K562 (cell line): ENCODE results near the gene ZNF620. TPM values are rescaled to one million over a fixed set of nuclear protein-coding genes. Genes with fewer than 3 reads are reported as not detected.
A peak's percentile ranks its signal among the peaks of the same experiment; 100 is the strongest.

Source experiments
- C11orf30 ChIP-seq: fragments of 450-650 bp; IDR thresholded peaks from 2 replicates; pipeline ENCODE4 v1.6.1; 2016; ENCODE audit warnings: low read depth, mild to moderate bottlenecking
- CBX3 ChIP-seq, 2 experiments: IDR thresholded peaks; 1 replicate in 1 of 2; 2 replicates in 1 of 2; pipeline ENCODE4 v1.6.1; 2012; ENCODE audit warnings: inconsistent platforms in 2 of 2, low read length in 2 of 2, borderline replicate concordance in 1 of 2, control low read depth in 1 of 2
- E2F6 ChIP-seq, 2 experiments: IDR thresholded peaks; 2 replicates each; pipeline ENCODE4 v1.6.1; 2011; ENCODE audit warnings: borderline replicate concordance in 1 of 2, control low read depth in 1 of 2, low read depth in 1 of 2, low read length in 1 of 2, mild to moderate bottlenecking in 1 of 2, mixed read lengths in 1 of 2, moderate library complexity in 1 of 2; ENCODE audit not compliant: insufficient read depth in 1 of 2, insufficient read length in 1 of 2, poor library complexity in 1 of 2, severe bottlenecking in 1 of 2; ENCODE audit errors: extremely low read depth in 1 of 2
- MNT ChIP-seq, 2 experiments: fragments of 450-650 bp; conservative IDR thresholded peaks; 2 replicates each; pipeline ENCODE4 v1.6.1; 2017; ENCODE audit warnings: mild to moderate bottlenecking in 2 of 2, moderate library complexity in 2 of 2
- NFIX ChIP-seq: fragments of 250-450 bp; sonication (Bioruptor Pico); IDR thresholded peaks from 2 replicates; pipeline ENCODE4 v1.4.0; 2020; ENCODE audit warnings: low read depth, mild to moderate bottlenecking, moderate library complexity
- PURB ChIP-seq: sonication (generic); formaldehyde crosslinking; IDR thresholded peaks from 2 replicates; pipeline ENCODE4 v1.9.0; 2021; ENCODE audit warnings: low read depth, mild to moderate bottlenecking, missing genetic modification reagents
- SMARCE1 ChIP-seq: fragments of 450-650 bp; IDR thresholded peaks from 2 replicates; pipeline ENCODE4 v1.7.1; 2016; ENCODE audit warnings: mild to moderate bottlenecking
- SRSF9 ChIP-seq: fragments of 200-400 bp; formaldehyde crosslinking; IDR thresholded peaks from 2 replicates; pipeline ENCODE4 v1.6.1; 2017; ENCODE audit warnings: low read depth, low read length, borderline replicate concordance
- TAF9B ChIP-seq: fragments of 450-650 bp; IDR thresholded peaks from 2 replicates; pipeline ENCODE4 v1.6.1; 2018; ENCODE audit warnings: mild to moderate bottlenecking; ENCODE audit not compliant: partially characterized antibody
- ZBTB8A ChIP-seq: fragments of 450-650 bp; IDR thresholded peaks from 2 replicates; pipeline ENCODE4 v1.6.1; 2018; ENCODE audit warnings: mild to moderate bottlenecking, moderate library complexity; ENCODE audit not compliant: partially characterized antibody
- ZC3H4 ChIP-seq: sonication (generic); formaldehyde crosslinking; IDR thresholded peaks from 2 replicates; pipeline ENCODE4 v1.9.0; 2021; ENCODE audit warnings: missing genetic modification reagents, borderline replicate concordance
- polyA plus RNA-seq, 8 experiments: library from polyadenylated mRNA; depleted of rRNA in 4 of 8; stranded (reverse) in 5 of 8; unstranded in 3 of 8; fragments of >200 nt; fragmentation: Nextera tagmentation in 2 of 8; fragmentation: Illumina TruSeq in 1 of 8; extraction: Ambion mirVana in 2 of 8; extraction: Trizol in 1 of 8; gene quantifications; 2 replicates each; pipeline versions ENCODE4 v1.2.1 to v1.2.3, GENCODE V29; 2011 to 2014; ENCODE audit warnings: inconsistent platforms in 1 of 8, missing spikeins in 1 of 8
- total RNA-seq, 7 experiments: library from RNA; depleted of rRNA in 6 of 7; stranded (reverse); fragments of >200 nt in 6 of 7; fragmentation: Illumina TruSeq in 2 of 7; extraction: Trizol in 2 of 7; gene quantifications; 2 replicates each; pipeline versions ENCODE4 v1.2.1 to v1.2.3, GENCODE V29; 2011 to 2021; ENCODE audit warnings: low replicate concordance in 1 of 7
- TF ChIP-seq, protein P1 (sequence below), 2 experiments: IDR thresholded peaks; 2 replicates each; pipeline ENCODE4 v1.6.1; 2012; ENCODE audit warnings: improper control_type of control experiment in 2 of 2, low read depth in 2 of 2, low read length in 2 of 2, borderline replicate concordance in 1 of 2
- TF ChIP-seq, protein P2 (sequence below): fragments of 450-650 bp; IDR thresholded peaks from 2 replicates; pipeline ENCODE4 v1.6.1; 2018; ENCODE audit warnings: mild to moderate bottlenecking, low read depth; ENCODE audit not compliant: partially characterized antibody
- TF ChIP-seq, protein P3 (sequence below): sonication (generic); formaldehyde crosslinking; IDR thresholded peaks from 2 replicates; pipeline ENCODE4 v1.9.0; 2022; ENCODE audit warnings: mild to moderate bottlenecking, missing genetic modification reagents

Gene ZNF620
- total and polyA plus RNA-seq, 9 of the 15 experiments (the other 6 are each of a cell fraction or from before 2014, with no cell fraction given): 1.2 to 5.5 (median 3.3) TPM

- TF ChIP-seq ZC3H4 (no peak), C11orf30 (peak; percentile 24; the same call in 1 of the 2 replicates), ZBTB8A (no peak), NFIX (CRISPR knock-in tag) (no peak), SRSF9 (no peak), MNT (conservative IDR thresholded peaks at IDR 0.05) (peak in 1 of 2 experiments; percentile 59; a peak in 2 of 4 replicates), CBX3 (IDR thresholded peaks at IDR 0.05; ENCODE audit: borderline replicate concordance in 1 of 2, low read length in 2 of 2) (peak in 1 of 2 experiments; percentile 28; a peak in 1 of 3 replicates), SMARCE1 (peak; percentile 60; the same call in 1 of the 2 replicates), E2F6 (IDR thresholded peaks at IDR 0.05; ENCODE audit: borderline replicate concordance in 1 of 2, extremely low read depth in 1 of 2, insufficient read depth in 1 of 2, insufficient read length in 1 of 2, low read depth in 1 of 2, low read length in 1 of 2, poor library complexity in 1 of 2, severe bottlenecking in 1 of 2) (peak in 1 of 2 experiments; percentile 59), TAF9B (peak; percentile 26), PURB (CRISPR knock-in tag) (no peak)
- TF ChIP-seq, protein P1, sequence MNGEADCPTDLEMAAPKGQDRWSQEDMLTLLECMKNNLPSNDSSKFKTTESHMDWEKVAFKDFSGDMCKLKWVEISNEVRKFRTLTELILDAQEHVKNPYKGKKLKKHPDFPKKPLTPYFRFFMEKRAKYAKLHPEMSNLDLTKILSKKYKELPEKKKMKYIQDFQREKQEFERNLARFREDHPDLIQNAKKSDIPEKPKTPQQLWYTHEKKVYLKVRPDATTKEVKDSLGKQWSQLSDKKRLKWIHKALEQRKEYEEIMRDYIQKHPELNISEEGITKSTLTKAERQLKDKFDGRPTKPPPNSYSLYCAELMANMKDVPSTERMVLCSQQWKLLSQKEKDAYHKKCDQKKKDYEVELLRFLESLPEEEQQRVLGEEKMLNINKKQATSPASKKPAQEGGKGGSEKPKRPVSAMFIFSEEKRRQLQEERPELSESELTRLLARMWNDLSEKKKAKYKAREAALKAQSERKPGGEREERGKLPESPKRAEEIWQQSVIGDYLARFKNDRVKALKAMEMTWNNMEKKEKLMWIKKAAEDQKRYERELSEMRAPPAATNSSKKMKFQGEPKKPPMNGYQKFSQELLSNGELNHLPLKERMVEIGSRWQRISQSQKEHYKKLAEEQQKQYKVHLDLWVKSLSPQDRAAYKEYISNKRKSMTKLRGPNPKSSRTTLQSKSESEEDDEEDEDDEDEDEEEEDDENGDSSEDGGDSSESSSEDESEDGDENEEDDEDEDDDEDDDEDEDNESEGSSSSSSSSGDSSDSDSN (IDR thresholded peaks at IDR 0.05; ENCODE audit: borderline replicate concordance in 1 of 2, low read depth in 2 of 2, low read length in 2 of 2): no peak
- TF ChIP-seq, protein P2, sequence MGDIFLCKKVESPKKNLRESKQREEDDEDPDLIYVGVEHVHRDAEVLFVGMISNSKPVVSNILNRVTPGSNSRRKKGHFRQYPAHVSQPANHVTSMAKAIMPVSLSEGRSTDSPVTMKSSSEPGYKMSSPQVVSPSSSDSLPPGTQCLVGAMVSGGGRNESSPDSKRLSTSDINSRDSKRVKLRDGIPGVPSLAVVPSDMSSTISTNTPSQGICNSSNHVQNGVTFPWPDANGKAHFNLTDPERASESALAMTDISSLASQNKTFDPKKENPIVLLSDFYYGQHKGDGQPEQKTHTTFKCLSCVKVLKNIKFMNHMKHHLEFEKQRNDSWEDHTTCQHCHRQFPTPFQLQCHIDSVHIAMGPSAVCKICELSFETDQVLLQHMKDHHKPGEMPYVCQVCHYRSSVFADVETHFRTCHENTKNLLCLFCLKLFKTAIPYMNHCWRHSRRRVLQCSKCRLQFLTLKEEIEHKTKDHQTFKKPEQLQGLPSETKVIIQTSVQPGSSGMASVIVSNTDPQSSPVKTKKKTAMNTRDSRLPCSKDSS: no peak
- TF ChIP-seq, protein P3, sequence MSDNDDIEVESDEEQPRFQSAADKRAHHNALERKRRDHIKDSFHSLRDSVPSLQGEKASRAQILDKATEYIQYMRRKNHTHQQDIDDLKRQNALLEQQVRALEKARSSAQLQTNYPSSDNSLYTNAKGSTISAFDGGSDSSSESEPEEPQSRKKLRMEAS (CRISPR knock-in tag): no peak
These were observed at the start of gene ZNF620 (continued) for GRCh38 chr3:40505599-40506462.
